PC-9 (cell line): ENCODE measurements around the gene NTMT1. TPM values are rescaled to one million over a fixed set of nuclear protein-coding genes. Genes with fewer than 3 reads are reported as not detected.

Experiments
- BruUV-seq: library from RNA; stranded (reverse); fragments of 400-500 nt; replicated peaks from 2 replicates; lab custom pipeline; 2021; lab: Mats Ljungman, UMichigan
- CTCF ChIA-PET: fragments of 300-600 bp; sonication (Branson Sonifier 250); formaldehyde crosslinking; loops from one replicate; lab custom pipeline; 2022; ENCODE audit warnings: antibody characterized with exemption; lab: Charles Lee
- POLR2A ChIA-PET: fragments of 300-600 bp; sonication (Branson Sonifier 250); formaldehyde crosslinking; loops from one replicate; lab custom pipeline; 2022; ENCODE audit warnings: antibody characterized with exemption; ENCODE audit not compliant: unreplicated experiment; lab: Charles Lee
- DNase-seq, 2 experiments: peaks; one replicate each; pipeline versions ENCODE4 v3.0.0 to v3.0.0-alpha.2; 2015 to 2022; ENCODE audit warnings: mixed read lengths in 1 of 2
- H2AFZ ChIP-seq: fragments of 200-600 bp; sonication (generic); 2 replicates; pipeline ENCODE4 v1.8.1; 2017; ENCODE audit warnings: antibody characterized with exemption
- H3F3A ChIP-seq: fragments of 200-600 bp; sonication (generic); 2 replicates; pipeline ENCODE4 v1.8.1; 2017; ENCODE audit warnings: antibody characterized with exemption, mild to moderate bottlenecking, low read depth; ENCODE audit not compliant: insufficient read depth
- H3K27ac ChIP-seq: fragments of 200-600 bp; sonication (generic); 2 replicates; pipeline ENCODE4 v1.6.1; 2016; ENCODE audit warnings: mixed run types
- H3K27me3 ChIP-seq: fragments of 200-600 bp; sonication (generic); 2 replicates; pipeline ENCODE4 v1.6.1; 2016; ENCODE audit warnings: low read depth, mixed run types; ENCODE audit not compliant: insufficient read depth
- H3K36me3 ChIP-seq: fragments of 200-600 bp; sonication (generic); 2 replicates; pipeline ENCODE4 v1.6.1; 2016; ENCODE audit warnings: low read depth, mixed run types
- H3K4me1 ChIP-seq: fragments of 200-600 bp; sonication (generic); replicated peaks from 2 replicates; pipeline ENCODE4 v1.6.1; 2016; ENCODE audit warnings: mixed run types; ENCODE audit not compliant: insufficient read depth
- H3K4me2 ChIP-seq: fragments of 200-600 bp; sonication (generic); 2 replicates; pipeline ENCODE4 v1.6.1; 2017; ENCODE audit warnings: mixed run types
- H3K4me3 ChIP-seq: fragments of 200-600 bp; sonication (generic); 2 replicates; pipeline ENCODE4 v1.6.1; 2016; ENCODE audit warnings: mixed run types
- H3K79me2 ChIP-seq: fragments of 200-600 bp; sonication (generic); 2 replicates; pipeline ENCODE4 v1.6.1; 2017; ENCODE audit warnings: low read depth, mixed run types
- H3K9me2 ChIP-seq: fragments of 200-600 bp; sonication (generic); 2 replicates; pipeline ENCODE4 v1.8.1; 2017; ENCODE audit warnings: mild to moderate bottlenecking; ENCODE audit not compliant: insufficient read depth
- H3K9me3 ChIP-seq: fragments of 200-600 bp; sonication (generic); 2 replicates; pipeline ENCODE4 v1.8.1; 2016; ENCODE audit warnings: low read depth; ENCODE audit not compliant: insufficient read depth
- H4K20me1 ChIP-seq: fragments of 200-600 bp; sonication (generic); 2 replicates; pipeline ENCODE4 v1.8.1; 2017; ENCODE audit not compliant: insufficient read depth
- EZH2 ChIP-seq: fragments of 200-600 bp; sonication (generic); IDR thresholded peaks from 2 replicates; pipeline ENCODE4 v1.8.0; 2017; ENCODE audit warnings: antibody characterized with exemption, low read depth
- intact Hi-C: fragments of 100-400 bp; cut with micrococcal nuclease; formaldehyde crosslinking; loops from one replicate; pipeline ENCODE4 v1.10.0; 2022; ENCODE audit not compliant: unreplicated experiment
- total RNA-seq: library from RNA; stranded (reverse); gene quantifications from 2 replicates; pipeline ENCODE4 v1.2.3, GENCODE V29; 2021
- TF ChIP-seq, protein P1 (sequence below): fragments of 200-600 bp; sonication (generic); conservative IDR thresholded peaks from 2 replicates; pipeline ENCODE4 v1.6.1; 2017; ENCODE audit warnings: mixed run types, antibody characterized with exemption, mild to moderate bottlenecking, moderate library complexity

The NTMT1 gene
- total RNA-seq, 1 experiment from 2014 or later: 52.5 TPM

DNA sequence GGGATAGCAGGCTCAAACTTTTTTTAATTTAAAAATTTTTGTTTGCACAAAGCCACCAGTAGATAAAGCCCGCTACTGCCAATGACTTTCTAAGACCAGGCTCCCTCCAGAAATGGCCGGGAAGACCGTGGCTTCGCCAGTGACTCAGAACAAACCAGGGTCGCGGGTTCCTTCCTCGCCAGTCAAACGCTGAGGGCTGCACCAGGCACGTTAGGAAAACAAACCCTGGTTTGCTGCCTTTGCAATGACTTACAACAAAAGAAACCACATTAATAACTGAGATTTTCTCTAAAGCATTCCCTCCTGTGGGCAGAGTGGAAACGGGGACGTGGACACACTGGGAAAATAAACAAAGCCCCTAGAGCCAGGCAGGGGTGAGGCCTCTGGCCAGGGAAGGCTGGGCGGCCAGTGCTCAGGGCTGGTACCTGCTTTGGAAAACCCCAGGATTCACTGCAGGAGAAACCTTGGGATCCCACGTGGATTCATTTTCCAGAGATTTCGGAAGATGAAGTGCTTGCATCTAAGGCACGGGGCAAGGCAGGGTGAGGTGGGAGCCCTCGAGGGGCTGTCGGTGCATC lies 43.3 kb downstream of the NTMT1 start:
- no TSS peak for BruUV-seq
- no peak for TF ChIP-seq EZH2
- TF ChIP-seq, protein P1, sequence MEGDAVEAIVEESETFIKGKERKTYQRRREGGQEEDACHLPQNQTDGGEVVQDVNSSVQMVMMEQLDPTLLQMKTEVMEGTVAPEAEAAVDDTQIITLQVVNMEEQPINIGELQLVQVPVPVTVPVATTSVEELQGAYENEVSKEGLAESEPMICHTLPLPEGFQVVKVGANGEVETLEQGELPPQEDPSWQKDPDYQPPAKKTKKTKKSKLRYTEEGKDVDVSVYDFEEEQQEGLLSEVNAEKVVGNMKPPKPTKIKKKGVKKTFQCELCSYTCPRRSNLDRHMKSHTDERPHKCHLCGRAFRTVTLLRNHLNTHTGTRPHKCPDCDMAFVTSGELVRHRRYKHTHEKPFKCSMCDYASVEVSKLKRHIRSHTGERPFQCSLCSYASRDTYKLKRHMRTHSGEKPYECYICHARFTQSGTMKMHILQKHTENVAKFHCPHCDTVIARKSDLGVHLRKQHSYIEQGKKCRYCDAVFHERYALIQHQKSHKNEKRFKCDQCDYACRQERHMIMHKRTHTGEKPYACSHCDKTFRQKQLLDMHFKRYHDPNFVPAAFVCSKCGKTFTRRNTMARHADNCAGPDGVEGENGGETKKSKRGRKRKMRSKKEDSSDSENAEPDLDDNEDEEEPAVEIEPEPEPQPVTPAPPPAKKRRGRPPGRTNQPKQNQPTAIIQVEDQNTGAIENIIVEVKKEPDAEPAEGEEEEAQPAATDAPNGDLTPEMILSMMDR: no peak
- H3K36me3 ChIP-seq: no peaks in the 10 kb centered on the region
- ChIA-PET POLR2A (no interaction called here), CTCF (no interaction called here)
- H3K9me2 ChIP-seq: no peaks in the 10 kb centered on the region
- no peaks in the 10 kb centered on the region for H3F3A ChIP-seq
- no peaks in the 10 kb centered on the region for H3K9me3 ChIP-seq
- no peaks in the 10 kb centered on the region for H3K4me1 ChIP-seq
- intact Hi-C loops: no loop called here
- no peak for DNase-seq
- H3K27me3 ChIP-seq: peaks cover 13% of the 10 kb centered on the region; the same call in 1 of the 2 replicates
- no peak overlapping the region for H3K4me3 ChIP-seq
- no peak overlapping the region for H3K27ac ChIP-seq
- H2AFZ ChIP-seq: no peak overlapping the region
- H3K4me2 ChIP-seq: no peak overlapping the region
- H3K79me2 ChIP-seq: no peaks in the 10 kb centered on the region
- no peaks in the 10 kb centered on the region for H4K20me1 ChIP-seq

DNA sequence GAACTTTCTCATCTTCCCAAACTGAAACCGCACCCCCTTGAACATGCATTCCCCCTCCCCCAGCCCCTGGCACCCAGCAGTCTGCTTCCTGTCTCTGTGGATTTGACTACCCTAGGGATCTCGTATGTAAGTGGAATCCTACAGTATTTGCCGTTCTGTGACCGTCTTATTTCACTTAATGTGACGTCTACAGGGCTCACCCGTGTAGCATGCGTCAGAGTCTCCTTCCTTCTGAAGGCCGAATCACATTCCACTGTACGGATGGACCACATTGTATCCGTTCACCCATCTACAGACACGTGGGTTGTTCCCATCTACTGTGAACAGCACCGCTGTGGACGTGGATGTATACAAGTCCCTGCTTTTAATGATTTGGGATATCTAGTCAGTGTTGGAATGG lies 44.0 kb downstream of the NTMT1 start:
- Histone ChIP-seq H3K27ac (no peak overlapping the region), H3K9me2 (no peaks in the 10 kb centered on the region), H3K4me1 (no peaks in the 10 kb centered on the region), H3K36me3 (no peaks in the 10 kb centered on the region), H3K4me2 (no peak overlapping the region), H3K4me3 (no peak overlapping the region), H3K9me3 (no peaks in the 10 kb centered on the region), H3F3A (no peaks in the 10 kb centered on the region), H3K79me2 (no peaks in the 10 kb centered on the region), H2AFZ (no peak overlapping the region), H4K20me1 (no peaks in the 10 kb centered on the region), H3K27me3 (peaks cover 14% of the 10 kb centered on the region; the same call in 1 of the 2 replicates)
- ChIA-PET POLR2A (no interaction called here), CTCF (no interaction called here)
- TF ChIP-seq EZH2: no peak
- TF ChIP-seq, protein P1: no peak
- BruUV-seq: no TSS peak
- no peak for DNase-seq
- intact Hi-C loops: no loop called here

DNA sequence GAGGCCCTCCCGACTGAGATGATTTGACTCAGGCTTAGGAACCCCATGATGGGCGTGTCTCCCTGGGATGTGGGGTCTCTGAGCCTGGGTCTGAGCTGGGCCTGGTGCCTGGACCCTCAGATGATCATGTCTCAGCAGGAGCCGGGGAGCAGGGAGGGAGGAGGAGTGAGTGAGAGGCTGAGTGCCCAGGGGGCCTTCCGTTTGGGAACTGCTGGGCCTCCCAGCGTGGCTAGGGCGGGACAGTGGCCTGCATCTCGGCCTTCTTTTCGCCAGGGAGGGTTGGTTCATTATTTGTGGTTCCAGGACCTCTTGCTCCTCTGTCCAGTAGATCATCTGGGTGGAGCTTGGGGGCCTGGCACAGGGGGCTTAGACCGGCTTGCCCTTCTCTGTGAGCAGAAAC lies 45.1 kb downstream of the NTMT1 start:
- no TSS peak for BruUV-seq
- no peaks in the 10 kb centered on the region for H3K9me3 ChIP-seq
- no peak for DNase-seq
- H3K4me2 ChIP-seq: no peak overlapping the region
- TF ChIP-seq, protein P1: no peak
- no peak for TF ChIP-seq EZH2
- no peaks in the 10 kb centered on the region for H3K4me1 ChIP-seq
- no peak overlapping the region for H2AFZ ChIP-seq
- POLR2A ChIA-PET: no interaction called here
- no peaks in the 10 kb centered on the region for H3K9me2 ChIP-seq
- H3K36me3 ChIP-seq: no peaks in the 10 kb centered on the region
- intact Hi-C loops: no loop called here
- H3K4me3 ChIP-seq: no peak overlapping the region
- H3K79me2 ChIP-seq: no peaks in the 10 kb centered on the region
- no peak overlapping the region for H3K27ac ChIP-seq
- CTCF ChIA-PET: interaction anchor here (0.6 kb wide), 1 partner anchor 113 kb away, joined by 17 read pairs; no protein-coding TSS in a partner anchor
- H4K20me1 ChIP-seq: no peaks in the 10 kb centered on the region
- H3K27me3 ChIP-seq: peaks cover 19% of the 10 kb centered on the region; the same call in 1 of the 2 replicates
- no peaks in the 10 kb centered on the region for H3F3A ChIP-seq
